GM23338 (cell line): ENCODE results near the gene NFX1. TPM values are rescaled to one million over a fixed set of nuclear protein-coding genes. Genes with fewer than 3 reads are reported as not detected.
"Not testable (repeated sequence)": the region's sequence is repeated elsewhere in the genome, so short reads cannot be mapped to it uniquely, and the experiment has no call there.

Experiments used
- ATAC-seq: fragments of 200-7000 bp; cut with Tn5 transposase; 3 replicates; pipeline ENCODE4 v1.9.1; 2020
- DNase-seq: peaks from one replicate; pipeline ENCODE4 v3.0.0-alpha.2; 2015; ENCODE audit warnings: low spot score
- H2AFZ ChIP-seq: fragments of 200-600 bp; sonication (generic); 2 replicates; pipeline ENCODE4 v1.8.0; 2016; ENCODE audit warnings: antibody characterized with exemption, mild to moderate bottlenecking, moderate library complexity
- H3F3A ChIP-seq: fragments of 200-600 bp; sonication (generic); replicated peaks from 2 replicates; pipeline ENCODE4 v1.8.0; 2017; ENCODE audit warnings: antibody characterized with exemption, mixed run types, low read depth
- H3K27ac ChIP-seq: fragments of 200-600 bp; sonication (generic); 2 replicates; pipeline ENCODE4 v1.6.1; 2016; ENCODE audit warnings: low read depth
- H3K27me3 ChIP-seq: fragments of 200-600 bp; sonication (generic); 2 replicates; pipeline ENCODE4 v1.8.0; 2016; ENCODE audit warnings: mild to moderate bottlenecking, mixed run types, moderate library complexity; ENCODE audit not compliant: insufficient read depth
- H3K36me3 ChIP-seq: fragments of 200-600 bp; sonication (generic); 2 replicates; pipeline ENCODE4 v1.8.0; 2016; ENCODE audit warnings: mild to moderate bottlenecking; ENCODE audit not compliant: insufficient read depth
- H3K4me1 ChIP-seq: fragments of 200-600 bp; sonication (generic); 2 replicates; pipeline ENCODE4 v1.8.0; 2016; ENCODE audit warnings: mild to moderate bottlenecking, moderate library complexity; ENCODE audit not compliant: insufficient read depth
- H3K4me2 ChIP-seq: fragments of 200-600 bp; sonication (generic); 2 replicates; pipeline ENCODE4 v1.7.1; 2017; ENCODE audit warnings: mixed run types
- H3K4me3 ChIP-seq: fragments of 200-600 bp; sonication (generic); 2 replicates; pipeline ENCODE4 v1.6.1; 2016; ENCODE audit warnings: mixed run types
- H3K79me2 ChIP-seq: fragments of 200-600 bp; sonication (generic); replicated peaks from 2 replicates; pipeline ENCODE4 v1.8.0; 2017; ENCODE audit warnings: mild to moderate bottlenecking; ENCODE audit not compliant: insufficient read depth
- H3K9me2 ChIP-seq: fragments of 200-600 bp; sonication (generic); 2 replicates; pipeline ENCODE4 v1.8.0; 2017; ENCODE audit not compliant: insufficient read depth
- H4K20me1 ChIP-seq: fragments of 200-600 bp; sonication (generic); replicated peaks from 2 replicates; pipeline ENCODE4 v1.8.0; 2017; ENCODE audit warnings: mild to moderate bottlenecking; ENCODE audit not compliant: insufficient read depth
- H3K27ac Mint-ChIP-seq: 2 replicates; pipeline ENCODE4 v1.8.0; 2020; ENCODE audit warnings: inconsistent platforms, mild to moderate bottlenecking, moderate library complexity, mixed read lengths
- H3K27me3 Mint-ChIP-seq: 3 replicates; pipeline ENCODE4 v1.8.0; 2022; ENCODE audit warnings: low read depth, mild to moderate bottlenecking, moderate library complexity, mixed read lengths, inconsistent platforms; ENCODE audit not compliant: insufficient read depth, poor library complexity
- H3K36me3 Mint-ChIP-seq: 3 replicates; pipeline ENCODE4 v1.8.0; 2021; ENCODE audit warnings: low read depth, mild to moderate bottlenecking, inconsistent platforms, moderate library complexity, mixed read lengths
- H3K4me1 Mint-ChIP-seq: 3 replicates; pipeline ENCODE4 v1.8.0; 2020; ENCODE audit warnings: mild to moderate bottlenecking, inconsistent platforms, mixed read lengths
- H3K4me3 Mint-ChIP-seq: 3 replicates; pipeline ENCODE4 v1.8.0; 2021; ENCODE audit warnings: moderate library complexity, mild to moderate bottlenecking, inconsistent platforms, mixed read lengths
- H3K9me3 Mint-ChIP-seq: 3 replicates; pipeline ENCODE4 v1.8.0; 2020; ENCODE audit warnings: moderate library complexity, mild to moderate bottlenecking, inconsistent platforms, mixed read lengths
- CREB1 ChIP-seq: fragments of 250-450 bp; sonication (Bioruptor Pico); IDR thresholded peaks from 2 replicates; pipeline ENCODE4 v1.5.0; 2020; ENCODE audit warnings: low read depth, mild to moderate bottlenecking, moderate library complexity
- EZH2 ChIP-seq: fragments of 200-600 bp; sonication (generic); IDR thresholded peaks from one replicate; pipeline ENCODE4 v1.8.0; 2017; ENCODE audit warnings: antibody characterized with exemption, mild to moderate bottlenecking, low read depth; ENCODE audit not compliant: unreplicated experiment
- EZH2phosphoT487 ChIP-seq: fragments of 200-600 bp; sonication (generic); IDR thresholded peaks from one replicate; pipeline ENCODE4 v1.8.1; 2018; ENCODE audit warnings: antibody characterized with exemption; ENCODE audit not compliant: unreplicated experiment
- JUNB ChIP-seq: IDR thresholded peaks from one replicate; pipeline ENCODE4 v1.6.1; 2016; ENCODE audit warnings: antibody characterized with exemption; ENCODE audit not compliant: unreplicated experiment
- POLR2AphosphoS5 ChIP-seq: IDR thresholded peaks from 2 replicates; pipeline ENCODE4 v1.6.1; 2016; ENCODE audit warnings: antibody characterized with exemption, low read depth
- STAT1 ChIP-seq: IDR thresholded peaks from one replicate; pipeline ENCODE4 v1.6.1; 2016; ENCODE audit warnings: antibody characterized with exemption; ENCODE audit not compliant: unreplicated experiment
- ZNF114 ChIP-seq: fragments of 250-450 bp; sonication (Bioruptor Pico); IDR thresholded peaks from 2 replicates; pipeline ENCODE4 v1.5.0; 2020; ENCODE audit warnings: mild to moderate bottlenecking, moderate library complexity
- ZNF331 ChIP-seq: fragments of 250-450 bp; sonication (Bioruptor Pico); IDR thresholded peaks from 2 replicates; pipeline ENCODE4 v1.5.0; 2020; ENCODE audit warnings: low read depth, mild to moderate bottlenecking, moderate library complexity
- polyA plus RNA-seq: library from polyadenylated mRNA; unstranded; fragments of >200 nt; fragmentation: Nextera tagmentation; extraction: Ambion mirVana; gene quantifications from 2 replicates; pipeline ENCODE4 v1.2.1, GENCODE V29; 2016
- total RNA-seq: library from RNA; depleted of rRNA; stranded (reverse); fragments of >200 nt; shearing (Covaris generic); gene quantifications from 2 replicates; pipeline ENCODE4 v1.2.3, GENCODE V29; 2014
- TF ChIP-seq, protein P1 (sequence below): IDR thresholded peaks from one replicate; pipeline ENCODE4 v1.6.1; 2018; ENCODE audit warnings: antibody characterized with exemption; ENCODE audit not compliant: unreplicated experiment
- TF ChIP-seq, protein P2 (sequence below), 2 experiments: fragments of 200-600 bp in 1 of 2; sonication (generic) in 1 of 2; conservative IDR thresholded peaks; 2 replicates each; pipeline versions ENCODE4 v1.5.1 to v1.6.1; 2016 to 2017; ENCODE audit warnings: antibody characterized with exemption in 2 of 2, low read depth in 2 of 2, mild to moderate bottlenecking in 2 of 2, moderate library complexity in 1 of 2
- TF ChIP-seq, protein P3 (sequence below): IDR thresholded peaks from 2 replicates; pipeline ENCODE4 v1.6.1; 2016; ENCODE audit warnings: antibody characterized with exemption

Gene NFX1
- total and polyA plus RNA-seq, 2 experiments from 2014 or later, result 13.9 to 26.1 TPM

DNA sequence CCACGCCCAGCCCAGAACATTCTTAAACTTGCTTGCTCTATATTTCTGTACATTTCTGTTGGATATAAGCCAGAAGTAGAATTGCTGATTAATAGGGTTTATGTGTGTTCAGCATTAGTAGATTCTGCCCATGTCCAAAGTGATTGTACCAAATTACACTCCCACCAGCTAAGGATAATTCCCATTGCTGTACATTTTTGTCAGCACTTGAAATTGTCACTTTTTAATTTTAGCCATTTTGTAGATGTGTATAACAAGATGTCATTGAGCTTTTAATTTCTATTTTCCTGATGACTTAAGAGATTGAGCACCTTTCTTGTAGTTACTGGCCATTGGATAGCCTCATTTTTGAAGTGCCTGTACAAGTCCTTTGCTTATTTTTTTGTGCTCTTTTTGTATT is 65.6 kb downstream of the NFX1 start (continued):
- TF ChIP-seq, protein P1, sequence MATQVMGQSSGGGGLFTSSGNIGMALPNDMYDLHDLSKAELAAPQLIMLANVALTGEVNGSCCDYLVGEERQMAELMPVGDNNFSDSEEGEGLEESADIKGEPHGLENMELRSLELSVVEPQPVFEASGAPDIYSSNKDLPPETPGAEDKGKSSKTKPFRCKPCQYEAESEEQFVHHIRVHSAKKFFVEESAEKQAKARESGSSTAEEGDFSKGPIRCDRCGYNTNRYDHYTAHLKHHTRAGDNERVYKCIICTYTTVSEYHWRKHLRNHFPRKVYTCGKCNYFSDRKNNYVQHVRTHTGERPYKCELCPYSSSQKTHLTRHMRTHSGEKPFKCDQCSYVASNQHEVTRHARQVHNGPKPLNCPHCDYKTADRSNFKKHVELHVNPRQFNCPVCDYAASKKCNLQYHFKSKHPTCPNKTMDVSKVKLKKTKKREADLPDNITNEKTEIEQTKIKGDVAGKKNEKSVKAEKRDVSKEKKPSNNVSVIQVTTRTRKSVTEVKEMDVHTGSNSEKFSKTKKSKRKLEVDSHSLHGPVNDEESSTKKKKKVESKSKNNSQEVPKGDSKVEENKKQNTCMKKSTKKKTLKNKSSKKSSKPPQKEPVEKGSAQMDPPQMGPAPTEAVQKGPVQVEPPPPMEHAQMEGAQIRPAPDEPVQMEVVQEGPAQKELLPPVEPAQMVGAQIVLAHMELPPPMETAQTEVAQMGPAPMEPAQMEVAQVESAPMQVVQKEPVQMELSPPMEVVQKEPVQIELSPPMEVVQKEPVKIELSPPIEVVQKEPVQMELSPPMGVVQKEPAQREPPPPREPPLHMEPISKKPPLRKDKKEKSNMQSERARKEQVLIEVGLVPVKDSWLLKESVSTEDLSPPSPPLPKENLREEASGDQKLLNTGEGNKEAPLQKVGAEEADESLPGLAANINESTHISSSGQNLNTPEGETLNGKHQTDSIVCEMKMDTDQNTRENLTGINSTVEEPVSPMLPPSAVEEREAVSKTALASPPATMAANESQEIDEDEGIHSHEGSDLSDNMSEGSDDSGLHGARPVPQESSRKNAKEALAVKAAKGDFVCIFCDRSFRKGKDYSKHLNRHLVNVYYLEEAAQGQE, result no peak
- TF ChIP-seq JUNB (no peak), EZH2phosphoT487 (no peak)
- TF ChIP-seq, protein P2, sequence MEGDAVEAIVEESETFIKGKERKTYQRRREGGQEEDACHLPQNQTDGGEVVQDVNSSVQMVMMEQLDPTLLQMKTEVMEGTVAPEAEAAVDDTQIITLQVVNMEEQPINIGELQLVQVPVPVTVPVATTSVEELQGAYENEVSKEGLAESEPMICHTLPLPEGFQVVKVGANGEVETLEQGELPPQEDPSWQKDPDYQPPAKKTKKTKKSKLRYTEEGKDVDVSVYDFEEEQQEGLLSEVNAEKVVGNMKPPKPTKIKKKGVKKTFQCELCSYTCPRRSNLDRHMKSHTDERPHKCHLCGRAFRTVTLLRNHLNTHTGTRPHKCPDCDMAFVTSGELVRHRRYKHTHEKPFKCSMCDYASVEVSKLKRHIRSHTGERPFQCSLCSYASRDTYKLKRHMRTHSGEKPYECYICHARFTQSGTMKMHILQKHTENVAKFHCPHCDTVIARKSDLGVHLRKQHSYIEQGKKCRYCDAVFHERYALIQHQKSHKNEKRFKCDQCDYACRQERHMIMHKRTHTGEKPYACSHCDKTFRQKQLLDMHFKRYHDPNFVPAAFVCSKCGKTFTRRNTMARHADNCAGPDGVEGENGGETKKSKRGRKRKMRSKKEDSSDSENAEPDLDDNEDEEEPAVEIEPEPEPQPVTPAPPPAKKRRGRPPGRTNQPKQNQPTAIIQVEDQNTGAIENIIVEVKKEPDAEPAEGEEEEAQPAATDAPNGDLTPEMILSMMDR (conservative IDR thresholded peaks at IDR 0.05; ENCODE audit: low read depth in 2 of 2), result no peak

DNA sequence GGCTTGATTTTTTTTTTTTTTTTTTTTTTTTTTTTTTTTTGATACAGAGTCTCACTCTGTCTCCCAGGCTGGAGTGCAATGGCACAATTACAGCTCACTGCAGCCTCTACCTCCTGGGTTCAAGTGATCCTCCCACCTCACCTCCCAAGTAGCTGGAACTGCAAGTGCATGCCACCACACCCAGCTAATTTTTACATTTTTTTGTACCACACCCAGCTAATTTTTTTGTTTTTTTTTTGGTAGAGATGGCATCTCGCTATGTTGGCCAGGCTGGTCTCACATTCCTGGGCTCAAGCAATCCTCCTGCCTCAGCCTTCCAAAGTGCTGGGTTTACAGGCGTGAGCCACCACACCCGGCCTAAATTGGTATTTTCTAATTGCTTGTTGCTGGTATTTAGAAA is 68.3 kb downstream of the NFX1 start:
- not testable (repeated sequence) for H3K9me3 Mint-ChIP-seq, H3K27me3 Mint-ChIP-seq, H3K4me1 Mint-ChIP-seq, H3K4me3 ChIP-seq, ATAC-seq, H3K79me2 ChIP-seq, H3K36me3 Mint-ChIP-seq, H3K27me3 ChIP-seq, H3K36me3 ChIP-seq, H3K4me3 Mint-ChIP-seq, H3F3A ChIP-seq, H4K20me1 ChIP-seq, H2AFZ ChIP-seq, H3K4me2 ChIP-seq, H3K4me1 ChIP-seq, DNase-seq, H3K27ac Mint-ChIP-seq, H3K27ac ChIP-seq, H3K9me2 ChIP-seq

DNA sequence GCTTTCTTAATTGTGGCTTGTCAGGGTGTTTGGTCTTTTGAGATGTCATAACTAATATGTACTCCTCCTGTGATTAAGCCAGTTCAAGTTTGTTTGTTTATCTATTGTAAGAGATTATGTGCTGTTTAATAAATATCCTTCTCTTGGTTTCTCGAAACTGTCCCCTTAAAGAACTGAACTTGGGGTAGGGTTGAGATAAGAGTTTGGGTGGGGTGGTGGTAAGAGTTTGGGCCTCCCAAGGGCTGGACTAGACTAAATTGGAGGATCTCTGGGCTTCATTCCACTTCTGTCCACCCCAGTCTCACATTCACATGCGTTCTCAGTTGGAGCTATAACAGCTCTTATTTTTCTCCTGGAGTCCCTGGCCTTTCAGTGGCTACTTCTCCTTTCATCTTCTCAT is 73.8 kb downstream of the NFX1 start:
- Mint-ChIP-seq H3K36me3 (peaks cover 3% of the 10 kb centered on the region; the same call in 1 of the 3 replicates), H3K4me1 (no peaks in the 10 kb centered on the region), H3K9me3 (no peaks in the 10 kb centered on the region), H3K27me3 (peaks cover 2% of the 10 kb centered on the region), H3K4me3 (no peak overlapping the region), H3K27ac (no peak overlapping the region)
- H3K27ac ChIP-seq, result no peak overlapping the region
- no peaks in the 10 kb centered on the region for H3K27me3 ChIP-seq
- no peaks in the 10 kb centered on the region; the same call in 1 of the 2 replicates for H4K20me1 ChIP-seq
- ATAC-seq (no peak), DNase-seq (no peak)
- H2AFZ ChIP-seq, result no peak overlapping the region
- no peaks in the 10 kb centered on the region for H3K79me2 ChIP-seq
- H3K4me3 ChIP-seq, result no peak overlapping the region
- no peaks in the 10 kb centered on the region for H3F3A ChIP-seq
- H3K4me1 ChIP-seq, result no peaks in the 10 kb centered on the region
- H3K4me2 ChIP-seq, result no peak overlapping the region
- no peaks in the 10 kb centered on the region for H3K9me2 ChIP-seq
- H3K36me3 ChIP-seq, result no peaks in the 10 kb centered on the region; the same call in none of the 2 replicates
- TF ChIP-seq EZH2, result no peak
- no peak for TF ChIP-seq STAT1
- no peak for TF ChIP-seq POLR2AphosphoS5
- TF ChIP-seq, protein P3, sequence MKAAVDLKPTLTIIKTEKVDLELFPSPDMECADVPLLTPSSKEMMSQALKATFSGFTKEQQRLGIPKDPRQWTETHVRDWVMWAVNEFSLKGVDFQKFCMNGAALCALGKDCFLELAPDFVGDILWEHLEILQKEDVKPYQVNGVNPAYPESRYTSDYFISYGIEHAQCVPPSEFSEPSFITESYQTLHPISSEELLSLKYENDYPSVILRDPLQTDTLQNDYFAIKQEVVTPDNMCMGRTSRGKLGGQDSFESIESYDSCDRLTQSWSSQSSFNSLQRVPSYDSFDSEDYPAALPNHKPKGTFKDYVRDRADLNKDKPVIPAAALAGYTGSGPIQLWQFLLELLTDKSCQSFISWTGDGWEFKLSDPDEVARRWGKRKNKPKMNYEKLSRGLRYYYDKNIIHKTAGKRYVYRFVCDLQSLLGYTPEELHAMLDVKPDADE, result no peak
- no peak for TF ChIP-seq ZNF114
- TF ChIP-seq ZNF331 (CRISPR knock-in tag), result no peak
- TF ChIP-seq JUNB, result no peak
- no peak for TF ChIP-seq CREB1
- TF ChIP-seq EZH2phosphoT487, result no peak
